ENCODE data around the gene TIPARP.
"Not testable (repeated sequence)": the region's sequence is repeated elsewhere in the genome, so short reads cannot be mapped to it uniquely, and the experiment has no call there.

TIPARP gene

GRCh38 chr3:156676768-156677479, 2.5 kb downstream of the TIPARP start:
- DNase-seq, result no peak

- no peak for DNase-seq
These were observed 3.1 kb downstream of the TIPARP start for GRCh38 chr3:156677536-156677935.

GRCh38 chr3:156678197-156678596, 3.8 kb downstream of the TIPARP start:
- no peak for DNase-seq

- DNase-seq, result no peak
These were observed 6.0 kb downstream of the TIPARP start for GRCh38 chr3:156680243-156680914.

GRCh38 chr3:156681002-156681401, 6.6 kb downstream of the TIPARP start:
- no peak for DNase-seq

- DNase-seq, result no peak
These were observed 8.1 kb downstream of the TIPARP start for GRCh38 chr3:156682501-156682900.

- no peak for DNase-seq
These were observed 8.6 kb downstream of the TIPARP start for GRCh38 chr3:156682963-156683362.

- DNase-seq, result no peak
These were observed 10.8 kb downstream of the TIPARP start for GRCh38 chr3:156685198-156685597.

- DNase-seq, result no peak
These were observed 11.4 kb downstream of the TIPARP start for GRCh38 chr3:156685752-156686151.

GRCh38 chr3:156687023-156687422, 12.6 kb downstream of the TIPARP start:
- no peak for DNase-seq

- DNase-seq, result no peak
These were observed 14.5 kb downstream of the TIPARP start for GRCh38 chr3:156688632-156689452.

GRCh38 chr3:156689608-156690007, 15.2 kb downstream of the TIPARP start:
- no peak for DNase-seq

- peak; percentile 70 for DNase-seq
These were observed 17.5 kb downstream of the TIPARP start for GRCh38 chr3:156691920-156692319.

- DNase-seq, result no peak
These were observed 18.8 kb downstream of the TIPARP start for GRCh38 chr3:156693166-156693565.

GRCh38 chr3:156694536-156694935, 20.1 kb downstream of the TIPARP start:
- no peak for DNase-seq

GRCh38 chr3:156702367-156702766, 28.0 kb downstream of the TIPARP start:
- no peak for DNase-seq

- DNase-seq, result no peak
These were observed 30.1 kb downstream of the TIPARP start for GRCh38 chr3:156704370-156705036.

GRCh38 chr3:156705761-156706616, 31.6 kb downstream of the TIPARP start:
- DNase-seq, result no peak

GRCh38 chr3:156707588-156707987, 33.2 kb downstream of the TIPARP start:
- DNase-seq, result no peak

- DNase-seq, result no peak
These were observed 36.0 kb downstream of the TIPARP start for GRCh38 chr3:156710429-156710828.

- DNase-seq, result no peak
These were observed 36.7 kb downstream of the TIPARP start for GRCh38 chr3:156711113-156711512.

- not testable (repeated sequence) for DNase-seq
These were observed 37.6 kb downstream of the TIPARP start for GRCh38 chr3:156711944-156712343.
